Osteoblast (primary cell): ENCODE data around the gene LUZP2. TPM values are rescaled to one million over a fixed set of nuclear protein-coding genes. Genes with fewer than 3 reads are reported as not detected.

Experiments used
- DNase-seq: peaks from one replicate; pipeline ENCODE4 v3.0.0; 2011; ENCODE audit warnings: low spot score, mixed read lengths; ENCODE audit not compliant: insufficient read length; ENCODE audit errors: missing footprints
- H2AFZ ChIP-seq: 2 replicates; pipeline ENCODE4 v1.6.0; 2011; ENCODE audit warnings: mild to moderate bottlenecking, low read length
- H3K27ac ChIP-seq: 2 replicates; pipeline ENCODE4 v1.5.1; 2011; ENCODE audit warnings: mild to moderate bottlenecking, low read depth, low read length, moderate library complexity
- H3K27me3 ChIP-seq: 2 replicates; pipeline ENCODE4 v1.6.0; 2012; ENCODE audit warnings: mild to moderate bottlenecking, control low read depth, inconsistent platforms, low read length, moderate library complexity; ENCODE audit not compliant: insufficient read depth
- H3K36me3 ChIP-seq: 2 replicates; pipeline ENCODE4 v1.5.1; 2011; ENCODE audit warnings: mild to moderate bottlenecking, low read length, control low read depth, moderate library complexity; ENCODE audit not compliant: insufficient read depth
- H3K4me1 ChIP-seq: 2 replicates; pipeline ENCODE4 v1.5.1; 2011; ENCODE audit warnings: mild to moderate bottlenecking, low read length, control low read depth, moderate library complexity; ENCODE audit not compliant: insufficient read depth
- H3K4me2 ChIP-seq: 2 replicates; pipeline ENCODE4 v1.6.0; 2011; ENCODE audit warnings: mild to moderate bottlenecking, low read length; ENCODE audit not compliant: insufficient read depth
- H3K4me3 ChIP-seq: fragments of 200-600 bp; sonication (generic); 3 replicates; pipeline ENCODE4 v1.5.1; 2012; ENCODE audit warnings: mild to moderate bottlenecking, low read length, inconsistent platforms; ENCODE audit not compliant: insufficient read depth
- H3K79me2 ChIP-seq: 2 replicates; pipeline ENCODE4 v1.6.0; 2012; ENCODE audit warnings: mild to moderate bottlenecking, low read length, control low read depth, inconsistent platforms; ENCODE audit not compliant: insufficient read depth
- H3K9me3 ChIP-seq: 2 replicates; pipeline ENCODE4 v1.5.1; 2011; ENCODE audit warnings: low read depth, low read length, control low read depth
- H4K20me1 ChIP-seq: 2 replicates; pipeline ENCODE4 v1.6.0; 2012; ENCODE audit warnings: mild to moderate bottlenecking, low read length, control low read depth; ENCODE audit not compliant: insufficient read depth
- total RNA-seq: library from RNA; depleted of rRNA; stranded (reverse); fragments of >200 nt; gene quantifications from 2 replicates; pipeline ENCODE4 v1.2.3, GENCODE V29; 2012
- TF ChIP-seq, protein P1 (sequence below): IDR thresholded peaks from 2 replicates; pipeline ENCODE4 v1.5.1; 2011; ENCODE audit warnings: mild to moderate bottlenecking, low read depth, low read length, moderate library complexity; ENCODE audit errors: extremely low read depth

LUZP2 gene
- total RNA-seq, 1 donor: not detected

GRCh38 chr11:24900514-24900913 is 403.7 kb downstream of the LUZP2 start:
- Histone ChIP-seq H3K27me3 (no peaks in the 10 kb centered on the region), H3K9me3 (no peaks in the 10 kb centered on the region), H3K4me1 (no peaks in the 10 kb centered on the region), H3K27ac (no peak overlapping the region), H4K20me1 (no peaks in the 10 kb centered on the region), H3K4me2 (no peak overlapping the region), H3K4me3 (no peak overlapping the region), H3K36me3 (no peaks in the 10 kb centered on the region), H3K79me2 (no peaks in the 10 kb centered on the region), H2AFZ (no peak overlapping the region)
- DNase-seq: no peak
- TF ChIP-seq, protein P1, sequence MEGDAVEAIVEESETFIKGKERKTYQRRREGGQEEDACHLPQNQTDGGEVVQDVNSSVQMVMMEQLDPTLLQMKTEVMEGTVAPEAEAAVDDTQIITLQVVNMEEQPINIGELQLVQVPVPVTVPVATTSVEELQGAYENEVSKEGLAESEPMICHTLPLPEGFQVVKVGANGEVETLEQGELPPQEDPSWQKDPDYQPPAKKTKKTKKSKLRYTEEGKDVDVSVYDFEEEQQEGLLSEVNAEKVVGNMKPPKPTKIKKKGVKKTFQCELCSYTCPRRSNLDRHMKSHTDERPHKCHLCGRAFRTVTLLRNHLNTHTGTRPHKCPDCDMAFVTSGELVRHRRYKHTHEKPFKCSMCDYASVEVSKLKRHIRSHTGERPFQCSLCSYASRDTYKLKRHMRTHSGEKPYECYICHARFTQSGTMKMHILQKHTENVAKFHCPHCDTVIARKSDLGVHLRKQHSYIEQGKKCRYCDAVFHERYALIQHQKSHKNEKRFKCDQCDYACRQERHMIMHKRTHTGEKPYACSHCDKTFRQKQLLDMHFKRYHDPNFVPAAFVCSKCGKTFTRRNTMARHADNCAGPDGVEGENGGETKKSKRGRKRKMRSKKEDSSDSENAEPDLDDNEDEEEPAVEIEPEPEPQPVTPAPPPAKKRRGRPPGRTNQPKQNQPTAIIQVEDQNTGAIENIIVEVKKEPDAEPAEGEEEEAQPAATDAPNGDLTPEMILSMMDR: no peak

DNA sequence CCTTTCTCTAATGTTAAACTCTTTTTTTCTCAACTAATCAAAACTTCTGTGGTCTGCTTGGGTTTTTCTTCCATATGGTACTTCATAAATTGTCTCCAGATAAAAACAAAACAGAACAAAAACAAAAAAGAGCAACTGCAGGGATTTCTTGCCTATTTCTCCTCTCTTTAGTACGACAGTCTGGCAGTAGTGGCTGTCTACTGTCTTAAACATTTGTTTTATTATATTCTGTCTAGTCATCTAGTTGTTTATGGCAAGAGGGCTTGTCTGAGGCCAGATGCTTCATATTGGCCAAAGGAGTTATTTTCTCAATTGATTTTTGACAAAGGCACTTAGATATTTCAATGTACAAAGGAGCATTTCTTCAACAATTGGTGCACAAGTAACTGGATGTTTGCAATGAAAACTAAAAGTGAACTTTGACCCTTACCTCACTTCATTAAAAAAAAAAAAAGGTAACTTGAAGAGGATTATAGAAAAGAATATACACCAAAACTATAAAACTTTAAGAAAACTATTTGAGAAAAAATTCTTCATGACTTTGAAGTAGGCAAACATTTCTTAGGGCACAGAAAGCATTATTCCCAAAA is 404.2 kb downstream of the LUZP2 start:
- no peak overlapping the region for H3K4me2 ChIP-seq
- no peak overlapping the region for H3K4me3 ChIP-seq
- H2AFZ ChIP-seq: no peak overlapping the region
- TF ChIP-seq, protein P1: no peak
- DNase-seq: no peak
- H3K9me3 ChIP-seq: no peaks in the 10 kb centered on the region
- H3K27ac ChIP-seq: no peak overlapping the region
- H3K27me3 ChIP-seq: no peaks in the 10 kb centered on the region
- H3K4me1 ChIP-seq: no peaks in the 10 kb centered on the region
- no peaks in the 10 kb centered on the region for H3K79me2 ChIP-seq
- no peaks in the 10 kb centered on the region for H4K20me1 ChIP-seq
- H3K36me3 ChIP-seq: no peaks in the 10 kb centered on the region

GRCh38 chr11:24903555-24903954 is 406.7 kb downstream of the LUZP2 start:
- H3K36me3 ChIP-seq: no peaks in the 10 kb centered on the region
- no peaks in the 10 kb centered on the region for H3K4me1 ChIP-seq
- H2AFZ ChIP-seq: no peak overlapping the region
- no peaks in the 10 kb centered on the region for H3K9me3 ChIP-seq
- no peaks in the 10 kb centered on the region for H3K27me3 ChIP-seq
- DNase-seq: no peak
- H4K20me1 ChIP-seq: no peaks in the 10 kb centered on the region
- no peak overlapping the region for H3K4me2 ChIP-seq
- H3K79me2 ChIP-seq: no peaks in the 10 kb centered on the region
- TF ChIP-seq, protein P1: no peak
- H3K4me3 ChIP-seq: no peak overlapping the region
- no peak overlapping the region for H3K27ac ChIP-seq

DNA sequence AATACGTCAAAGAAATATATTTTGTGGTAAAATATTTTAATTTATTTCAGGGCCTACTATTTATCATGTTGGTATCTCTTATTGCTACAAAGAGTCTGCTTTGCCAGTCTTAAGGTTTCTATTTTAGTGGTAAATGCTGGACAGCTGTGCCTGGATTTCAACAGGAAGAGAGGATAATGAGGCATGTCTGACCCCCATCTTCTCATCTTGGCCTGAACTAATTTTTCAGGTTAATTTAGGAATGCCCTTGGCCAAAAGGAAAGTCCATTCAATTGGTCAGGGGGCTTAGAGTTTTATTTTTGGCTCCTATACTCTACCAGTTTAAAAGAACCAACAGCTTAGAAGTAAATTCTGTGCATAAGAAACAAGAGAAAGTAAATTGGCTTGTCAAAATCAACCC is 428.2 kb downstream of the LUZP2 start:
- H3K9me3 ChIP-seq: peaks cover 2% of the 10 kb centered on the region
- H3K4me2 ChIP-seq: no peak overlapping the region
- H3K27me3 ChIP-seq: no peaks in the 10 kb centered on the region
- DNase-seq: no peak
- no peaks in the 10 kb centered on the region for H3K36me3 ChIP-seq
- H3K79me2 ChIP-seq: no peaks in the 10 kb centered on the region
- no peak overlapping the region for H3K4me3 ChIP-seq
- TF ChIP-seq, protein P1: no peak
- no peak overlapping the region for H2AFZ ChIP-seq
- H3K4me1 ChIP-seq: no peaks in the 10 kb centered on the region
- H3K27ac ChIP-seq: no peak overlapping the region
- H4K20me1 ChIP-seq: no peaks in the 10 kb centered on the region
